ENCODE results near the gene MYH11.

DNA sequence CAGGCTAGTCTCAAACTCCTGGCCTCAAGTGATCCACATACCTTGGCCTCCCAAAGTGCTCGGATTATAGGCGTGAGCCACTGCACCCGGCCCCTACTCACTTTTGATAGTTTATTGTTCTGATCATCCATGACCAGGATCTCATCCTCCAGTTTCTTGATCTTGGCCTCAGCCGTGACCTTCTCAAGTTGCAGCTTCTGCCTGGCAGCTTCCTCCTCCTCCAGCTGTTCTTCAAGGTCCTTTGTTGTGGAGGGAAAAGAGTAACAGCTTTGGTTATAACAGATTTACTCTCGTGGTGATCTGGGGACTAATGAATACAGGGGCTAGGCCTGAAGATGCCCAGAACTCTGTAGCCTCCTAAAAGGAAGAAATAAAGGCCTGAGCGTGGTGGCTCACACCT, 116.9 kb downstream of the MYH11 start:
- TF ChIP-seq POLR2AphosphoS5 (IDR thresholded peaks at IDR 0.05; ENCODE audit: low read depth, low read length) (no peak), TAF1 (IDR thresholded peaks at IDR 0.05; ENCODE audit: borderline replicate concordance, low read depth, low read length) (no peak)
